SU-DHL-6 (cell line): ENCODE measurements around the gene SELE.

ENCODE experiments used
- EZH2phosphoT487 ChIP-seq: fragments of 200-600 bp; sonication (generic), shearing (Covaris generic); conservative IDR thresholded peaks from 2 replicates; pipeline ENCODE4 v1.6.1; 2018; ENCODE audit warnings: mild to moderate bottlenecking, antibody characterized with exemption, low read length, moderate library complexity, mixed read lengths
- TF ChIP-seq, protein P1 (sequence below): fragments of 200-600 bp; sonication (generic); IDR thresholded peaks from one replicate; pipeline ENCODE4 v1.5.1; 2017; ENCODE audit warnings: antibody characterized with exemption, mild to moderate bottlenecking, low read length, moderate library complexity; ENCODE audit not compliant: insufficient read depth, poor library complexity, severe bottlenecking

DNA sequence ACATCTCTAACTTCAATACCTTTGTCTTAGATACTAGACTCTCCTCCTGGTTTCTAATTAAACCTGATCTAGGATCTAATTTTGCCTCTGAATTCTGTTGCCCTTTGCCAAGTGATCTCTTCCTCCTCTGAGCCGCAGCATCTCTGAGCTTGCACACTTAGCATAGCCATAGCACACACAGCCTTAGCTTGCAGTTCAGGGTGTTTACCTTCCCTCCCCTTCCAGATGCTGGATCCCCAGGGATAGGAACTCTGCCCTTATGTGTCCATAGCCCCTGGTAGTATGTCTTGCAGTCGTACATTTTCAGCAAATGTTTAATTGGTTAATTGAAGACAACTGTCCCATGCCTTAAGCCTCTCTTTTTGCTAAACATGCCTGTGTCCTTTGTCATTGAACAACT, 52.7 kb downstream of the SELE start:
- TF ChIP-seq, protein P1, sequence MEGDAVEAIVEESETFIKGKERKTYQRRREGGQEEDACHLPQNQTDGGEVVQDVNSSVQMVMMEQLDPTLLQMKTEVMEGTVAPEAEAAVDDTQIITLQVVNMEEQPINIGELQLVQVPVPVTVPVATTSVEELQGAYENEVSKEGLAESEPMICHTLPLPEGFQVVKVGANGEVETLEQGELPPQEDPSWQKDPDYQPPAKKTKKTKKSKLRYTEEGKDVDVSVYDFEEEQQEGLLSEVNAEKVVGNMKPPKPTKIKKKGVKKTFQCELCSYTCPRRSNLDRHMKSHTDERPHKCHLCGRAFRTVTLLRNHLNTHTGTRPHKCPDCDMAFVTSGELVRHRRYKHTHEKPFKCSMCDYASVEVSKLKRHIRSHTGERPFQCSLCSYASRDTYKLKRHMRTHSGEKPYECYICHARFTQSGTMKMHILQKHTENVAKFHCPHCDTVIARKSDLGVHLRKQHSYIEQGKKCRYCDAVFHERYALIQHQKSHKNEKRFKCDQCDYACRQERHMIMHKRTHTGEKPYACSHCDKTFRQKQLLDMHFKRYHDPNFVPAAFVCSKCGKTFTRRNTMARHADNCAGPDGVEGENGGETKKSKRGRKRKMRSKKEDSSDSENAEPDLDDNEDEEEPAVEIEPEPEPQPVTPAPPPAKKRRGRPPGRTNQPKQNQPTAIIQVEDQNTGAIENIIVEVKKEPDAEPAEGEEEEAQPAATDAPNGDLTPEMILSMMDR, result no peak
- TF ChIP-seq EZH2phosphoT487, result no peak
